ENCODE results near the gene KRTAP1-4.

KRTAP1-4 gene

DNA sequence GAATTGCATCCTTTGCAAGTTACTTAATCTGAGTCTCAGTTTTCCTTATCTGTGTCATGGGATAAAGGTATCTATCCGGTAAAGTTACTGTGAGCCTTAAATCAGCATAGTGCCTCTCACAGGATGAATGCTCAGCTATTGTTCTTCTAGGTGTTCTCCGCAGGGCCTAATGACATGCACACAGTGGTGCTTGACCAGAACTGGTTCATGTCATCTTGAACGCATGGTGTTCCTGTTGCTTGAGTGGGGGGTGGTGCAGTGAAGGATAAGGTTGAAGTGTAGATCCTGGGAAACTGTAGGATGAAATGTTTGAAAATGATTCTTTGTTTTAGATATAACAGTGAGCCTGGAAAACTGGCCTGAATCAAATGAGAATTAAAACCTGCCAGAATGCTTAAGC, 49.9 kb downstream of the KRTAP1-4 start:
- TF ChIP-seq, protein P1, sequence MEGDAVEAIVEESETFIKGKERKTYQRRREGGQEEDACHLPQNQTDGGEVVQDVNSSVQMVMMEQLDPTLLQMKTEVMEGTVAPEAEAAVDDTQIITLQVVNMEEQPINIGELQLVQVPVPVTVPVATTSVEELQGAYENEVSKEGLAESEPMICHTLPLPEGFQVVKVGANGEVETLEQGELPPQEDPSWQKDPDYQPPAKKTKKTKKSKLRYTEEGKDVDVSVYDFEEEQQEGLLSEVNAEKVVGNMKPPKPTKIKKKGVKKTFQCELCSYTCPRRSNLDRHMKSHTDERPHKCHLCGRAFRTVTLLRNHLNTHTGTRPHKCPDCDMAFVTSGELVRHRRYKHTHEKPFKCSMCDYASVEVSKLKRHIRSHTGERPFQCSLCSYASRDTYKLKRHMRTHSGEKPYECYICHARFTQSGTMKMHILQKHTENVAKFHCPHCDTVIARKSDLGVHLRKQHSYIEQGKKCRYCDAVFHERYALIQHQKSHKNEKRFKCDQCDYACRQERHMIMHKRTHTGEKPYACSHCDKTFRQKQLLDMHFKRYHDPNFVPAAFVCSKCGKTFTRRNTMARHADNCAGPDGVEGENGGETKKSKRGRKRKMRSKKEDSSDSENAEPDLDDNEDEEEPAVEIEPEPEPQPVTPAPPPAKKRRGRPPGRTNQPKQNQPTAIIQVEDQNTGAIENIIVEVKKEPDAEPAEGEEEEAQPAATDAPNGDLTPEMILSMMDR (IDR thresholded peaks at IDR 0.05; ENCODE audit: low read depth, low read length) = no peak
- DNase-seq (ENCODE audit: low read depth, low spot score) = no peak
- in situ Hi-C loops (cut with HindIII; ENCODE audit: low sequenced_read_pairs) = no loop called here
- H3K4me3 ChIP-seq (ENCODE audit: low read depth, low read length) = no peak overlapping the region
